Testis (tissue), 3 donors: ENCODE results near the gene CA12. TPM values are rescaled to one million over a fixed set of nuclear protein-coding genes. Genes with fewer than 3 reads are reported as not detected.
A peak's percentile ranks its signal among the peaks of the same experiment; 100 is the strongest.

ENCODE experiments used
- DNase-seq: peaks from one replicate; pipeline ENCODE4 v3.0.0-alpha.2; 2019
- H3K27ac ChIP-seq, 2 donors: fragments of 200-600 bp; sonication (generic); one replicate each; pipeline ENCODE4 v1.5.1; 2019
- H3K27me3 ChIP-seq: fragments of 200-600 bp; sonication (generic); one replicate; pipeline ENCODE4 v1.5.1; 2019
- H3K36me3 ChIP-seq: fragments of 200-600 bp; sonication (generic); one replicate; pipeline ENCODE4 v1.5.1; 2017; ENCODE audit warnings: low read depth; ENCODE audit errors: missing control alignments
- H3K4me1 ChIP-seq: fragments of 200-600 bp; sonication (generic); one replicate; pipeline ENCODE4 v1.5.1; 2019
- H3K4me3 ChIP-seq, 2 donors: fragments of 200-600 bp; sonication (generic); one replicate each; pipeline ENCODE4 v1.5.1; 2017 to 2019
- H3K9me3 ChIP-seq: fragments of 200-600 bp; sonication (generic); one replicate; pipeline ENCODE4 v1.5.1; 2017
- POLR2A ChIP-seq: fragments of 450-650 bp; IDR thresholded peaks from one replicate; pipeline ENCODE4 v1.6.1; 2017; ENCODE audit warnings: antibody characterized with exemption, mild to moderate bottlenecking, moderate library complexity
- WGBS, 2 donors: methylation state at CpG; one replicate each; pipeline ENCODE4 v1.1.5; 2018; 5-methylcytosine and 5-hydroxymethylcytosine counted together
- intact Hi-C: fragments of 100-400 bp; cut with DNase I; formaldehyde crosslinking; loops from one replicate; pipeline ENCODE4 v1.15.1; 2023; ENCODE audit warnings: low total_unique reads
- polyA plus RNA-seq: library from polyadenylated mRNA; stranded (reverse); fragments of 350-450 nt; fragmentation: Illumina TruSeq; extraction: RNeasy Lipid Tissue Mini Kit (QIAGEN cat#74804); gene quantifications from one replicate; pipeline ENCODE4 v1.2.3, GENCODE V29; 2014; ENCODE audit warnings: low read depth, low replicate concordance; ENCODE audit not compliant: insufficient read depth
- total RNA-seq, 2 donors: library from RNA; depleted of rRNA; stranded (reverse); fragments of >200 nt; gene quantifications; one replicate each; pipeline ENCODE4 v1.2.3, GENCODE V29; 2016
- TF ChIP-seq, protein P1 (sequence below), 3 experiments: fragments of 450-650 bp in 2 of 3; fragments of 200-600 bp in 1 of 3; sonication (generic) in 1 of 3; IDR thresholded peaks; one replicate each; pipeline ENCODE4 v1.5.1; 2016 to 2019; ENCODE audit warnings: antibody characterized with exemption in 3 of 3, mild to moderate bottlenecking in 2 of 3, moderate library complexity in 1 of 3

CA12 gene
- total and polyA plus RNA-seq, 3 donors from 2014 or later = 0.55 to 8.0 (median 0.68) TPM

DNA sequence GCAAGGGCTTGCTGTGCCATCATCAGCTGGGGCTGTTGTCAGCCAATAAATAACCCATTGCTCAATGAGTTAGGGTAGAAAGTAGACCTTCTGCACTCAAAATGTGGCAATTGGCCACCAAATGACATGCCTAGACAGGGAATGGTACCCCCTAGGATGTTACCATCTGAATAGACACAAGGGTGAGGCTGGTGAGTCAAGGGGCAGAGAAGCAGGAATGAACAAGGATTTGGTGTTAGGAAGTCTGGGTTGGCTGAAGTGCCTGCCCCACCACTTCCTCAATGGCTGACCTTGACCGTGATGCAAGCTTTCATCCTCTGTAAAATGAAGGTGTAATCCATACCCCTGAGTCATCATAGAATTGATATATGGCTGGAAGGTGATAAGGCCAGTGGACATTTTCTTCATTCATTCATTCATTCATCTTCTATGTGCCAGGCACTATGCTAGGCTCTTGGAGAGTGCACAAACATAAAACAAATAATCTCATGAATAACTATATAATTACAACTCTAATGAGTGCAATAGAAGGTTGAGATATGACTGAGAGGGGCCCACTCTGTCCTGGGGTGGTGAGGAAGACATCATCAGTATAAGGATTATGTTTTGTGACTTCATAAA is 4.4 kb upstream of the CA12 start:
- DNase-seq = no peak
- peaks cover 5% of the 10 kb centered on the region for H3K4me1 ChIP-seq
- TF ChIP-seq, protein P1, sequence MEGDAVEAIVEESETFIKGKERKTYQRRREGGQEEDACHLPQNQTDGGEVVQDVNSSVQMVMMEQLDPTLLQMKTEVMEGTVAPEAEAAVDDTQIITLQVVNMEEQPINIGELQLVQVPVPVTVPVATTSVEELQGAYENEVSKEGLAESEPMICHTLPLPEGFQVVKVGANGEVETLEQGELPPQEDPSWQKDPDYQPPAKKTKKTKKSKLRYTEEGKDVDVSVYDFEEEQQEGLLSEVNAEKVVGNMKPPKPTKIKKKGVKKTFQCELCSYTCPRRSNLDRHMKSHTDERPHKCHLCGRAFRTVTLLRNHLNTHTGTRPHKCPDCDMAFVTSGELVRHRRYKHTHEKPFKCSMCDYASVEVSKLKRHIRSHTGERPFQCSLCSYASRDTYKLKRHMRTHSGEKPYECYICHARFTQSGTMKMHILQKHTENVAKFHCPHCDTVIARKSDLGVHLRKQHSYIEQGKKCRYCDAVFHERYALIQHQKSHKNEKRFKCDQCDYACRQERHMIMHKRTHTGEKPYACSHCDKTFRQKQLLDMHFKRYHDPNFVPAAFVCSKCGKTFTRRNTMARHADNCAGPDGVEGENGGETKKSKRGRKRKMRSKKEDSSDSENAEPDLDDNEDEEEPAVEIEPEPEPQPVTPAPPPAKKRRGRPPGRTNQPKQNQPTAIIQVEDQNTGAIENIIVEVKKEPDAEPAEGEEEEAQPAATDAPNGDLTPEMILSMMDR (IDR thresholded peaks at IDR 0.05) = no peak
- intact Hi-C loops = loop anchor here (10.0 kb wide), 1 partner anchor 61 kb away; no protein-coding TSS in a partner anchor
- no peak overlapping the region for H3K27ac ChIP-seq
- H3K36me3 ChIP-seq = no peaks in the 10 kb centered on the region
- H3K9me3 ChIP-seq = no peaks in the 10 kb centered on the region
- H3K27me3 ChIP-seq = no peaks in the 10 kb centered on the region
- WGBS, 2 donors = 74 to 100% methylated on average over 1 of the region's 1 CpG
- no peak overlapping the region for H3K4me3 ChIP-seq

DNA sequence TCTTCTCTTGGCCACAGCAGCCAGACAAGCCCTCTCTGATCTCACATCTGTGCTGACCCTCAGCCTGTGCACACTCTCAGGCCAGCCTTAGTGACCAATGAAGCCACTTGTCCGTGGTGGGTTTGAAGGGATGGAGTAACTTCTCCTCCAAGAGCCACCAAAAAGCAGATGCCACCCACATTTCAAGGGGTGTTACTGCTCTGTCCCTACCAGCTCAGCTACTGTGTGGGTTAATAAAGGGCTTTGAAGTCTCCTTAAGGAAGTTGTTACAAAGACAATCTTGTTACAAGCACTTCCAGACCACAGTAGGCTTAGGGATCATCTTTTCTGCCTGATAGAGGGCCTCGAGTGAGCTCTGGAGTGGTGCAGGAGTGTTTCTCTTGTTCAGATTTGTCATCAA is 3.3 kb upstream of the CA12 start:
- Histone ChIP-seq H3K9me3 (no peaks in the 10 kb centered on the region), H3K4me3 (no peak overlapping the region), H3K27me3 (no peaks in the 10 kb centered on the region), H3K27ac (no peak overlapping the region), H3K36me3 (no peaks in the 10 kb centered on the region), H3K4me1 (peaks cover 8% of the 10 kb centered on the region)
- WGBS, 2 donors = 77 to 96% methylated on average over 2 of the region's 2 CpGs
- no peak for TF ChIP-seq POLR2A
- TF ChIP-seq, protein P1 (IDR thresholded peaks at IDR 0.05) = no peak
- no peak for DNase-seq
- intact Hi-C loops = loop anchor here (10.0 kb wide), 1 partner anchor 60 kb away; no protein-coding TSS in a partner anchor

GRCh38 chr15:63382966-63383710 is 1.5 kb upstream of the CA12 start:
- intact Hi-C loops = loop anchor here (10.0 kb wide), 1 partner anchor 58 kb away; no protein-coding TSS in a partner anchor

GRCh38 chr15:63380808-63381282 is 801 bp downstream of the CA12 start:
- Histone ChIP-seq H3K4me1 (peaks cover 8% of the 10 kb centered on the region), H3K27ac (no peak overlapping the region), H3K27me3 (no peaks in the 10 kb centered on the region), H3K4me3 (peak overlapping the region in 1 of 2 donors; percentile 43), H3K9me3 (no peaks in the 10 kb centered on the region), H3K36me3 (no peaks in the 10 kb centered on the region)
- no peak for DNase-seq
- intact Hi-C loops = loop anchor here (10.0 kb wide), 1 partner anchor 56 kb away; no protein-coding TSS in a partner anchor
- no peak for TF ChIP-seq POLR2A
- TF ChIP-seq, protein P1 (IDR thresholded peaks at IDR 0.05) = no peak
- 41 to 44% methylated on average over 14 of the region's 14 CpGs for WGBS, 2 donors

More at GRCh38 chr15:63382966-63383710, 1.5 kb upstream of the CA12 start:
- Histone ChIP-seq H3K9me3 (no peaks in the 10 kb centered on the region), H3K36me3 (no peaks in the 10 kb centered on the region), H3K27ac (no peak overlapping the region), H3K4me3 (no peak overlapping the region), H3K27me3 (no peaks in the 10 kb centered on the region), H3K4me1 (peaks cover 8% of the 10 kb centered on the region)
- 83 to 85% methylated on average over 10 of the region's 10 CpGs for WGBS, 2 donors
- TF ChIP-seq POLR2A = no peak
- TF ChIP-seq, protein P1 (IDR thresholded peaks at IDR 0.05) = no peak
- no peak for DNase-seq
